ENCODE measurements around the gene CNTNAP4. TPM values are rescaled to one million over a fixed set of nuclear protein-coding genes. Genes with fewer than 3 reads are reported as not detected.

The CNTNAP4 gene
- polyA plus RNA-seq, 1 donor (not counting 4 experiments of a cell fraction or from before 2014, with no cell fraction given) = 0.08 TPM

DNA sequence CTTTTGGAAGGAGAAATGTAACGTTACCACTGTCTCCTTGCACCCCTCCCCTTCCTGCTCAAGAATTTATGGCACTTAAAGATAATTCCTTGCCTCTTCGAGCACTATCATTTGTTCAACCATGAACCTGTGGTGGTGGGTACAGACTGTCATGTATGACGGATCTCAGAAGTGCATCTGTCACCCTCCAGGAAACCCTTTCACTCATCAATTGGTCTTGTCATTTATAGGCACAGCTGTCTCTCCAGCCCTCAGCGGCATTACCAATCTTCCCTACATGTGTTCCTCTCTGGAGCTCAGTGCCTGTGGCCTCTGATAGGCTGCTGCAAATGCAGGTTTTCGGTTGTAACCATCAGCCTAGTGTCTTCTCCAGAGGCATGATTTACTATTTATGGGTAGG lies 15.0 kb downstream of the CNTNAP4 start:
- TF ChIP-seq, protein P1, sequence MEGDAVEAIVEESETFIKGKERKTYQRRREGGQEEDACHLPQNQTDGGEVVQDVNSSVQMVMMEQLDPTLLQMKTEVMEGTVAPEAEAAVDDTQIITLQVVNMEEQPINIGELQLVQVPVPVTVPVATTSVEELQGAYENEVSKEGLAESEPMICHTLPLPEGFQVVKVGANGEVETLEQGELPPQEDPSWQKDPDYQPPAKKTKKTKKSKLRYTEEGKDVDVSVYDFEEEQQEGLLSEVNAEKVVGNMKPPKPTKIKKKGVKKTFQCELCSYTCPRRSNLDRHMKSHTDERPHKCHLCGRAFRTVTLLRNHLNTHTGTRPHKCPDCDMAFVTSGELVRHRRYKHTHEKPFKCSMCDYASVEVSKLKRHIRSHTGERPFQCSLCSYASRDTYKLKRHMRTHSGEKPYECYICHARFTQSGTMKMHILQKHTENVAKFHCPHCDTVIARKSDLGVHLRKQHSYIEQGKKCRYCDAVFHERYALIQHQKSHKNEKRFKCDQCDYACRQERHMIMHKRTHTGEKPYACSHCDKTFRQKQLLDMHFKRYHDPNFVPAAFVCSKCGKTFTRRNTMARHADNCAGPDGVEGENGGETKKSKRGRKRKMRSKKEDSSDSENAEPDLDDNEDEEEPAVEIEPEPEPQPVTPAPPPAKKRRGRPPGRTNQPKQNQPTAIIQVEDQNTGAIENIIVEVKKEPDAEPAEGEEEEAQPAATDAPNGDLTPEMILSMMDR (optimal IDR thresholded peaks at IDR 0.05 in 1 of 3, IDR thresholded peaks at IDR 0.05 in 1 of 3, conservative IDR thresholded peaks at IDR 0.05 in 1 of 3; ENCODE audit: extremely low read depth in 1 of 3, insufficient read depth in 2 of 3, low read length in 3 of 3) = no peak
- no peak for TF ChIP-seq EZH2 (IDR thresholded peaks at IDR 0.05; ENCODE audit: low read length)
- dilution Hi-C loops (cut with MboI; ENCODE audit: extremely low pct_ligation_motif_present, low sequenced_read_pairs) = no loop called here
- FAIRE-seq = no peak

DNA sequence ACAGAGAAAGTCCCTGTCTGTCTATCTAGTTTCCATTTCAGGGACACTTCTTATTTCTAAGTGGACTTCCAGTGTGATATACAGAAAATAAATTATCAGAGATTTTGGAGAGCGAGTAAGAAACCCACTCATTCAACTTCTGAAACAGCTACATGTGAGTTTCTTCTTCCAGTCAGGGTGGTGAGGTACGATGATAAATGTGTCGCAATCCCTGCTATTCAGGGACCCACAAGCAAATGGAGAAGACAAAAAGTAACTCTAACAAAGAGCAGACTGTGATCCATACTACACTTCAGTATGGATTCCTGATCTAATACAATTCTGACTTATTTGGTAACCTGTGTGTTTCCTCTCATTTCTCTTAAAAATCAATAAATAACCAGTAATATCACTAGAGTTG lies 16.8 kb downstream of the CNTNAP4 start:
- H3K36me3 ChIP-seq (ENCODE audit: control insufficient read depth in 2 of 2, extremely low read depth in 1 of 2, insufficient read depth in 2 of 2, low read length in 2 of 2) = no peaks in the 10 kb centered on the region
- H4K20me1 ChIP-seq (ENCODE audit: control insufficient read depth, extremely low read depth, insufficient read depth, low read length) = no peaks in the 10 kb centered on the region
- no peaks in the 10 kb centered on the region for H3K9me1 ChIP-seq (ENCODE audit: control insufficient read depth, extremely low read depth, insufficient read depth, low read length)
- H3K9me3 ChIP-seq (ENCODE audit: control insufficient read depth, low read depth, low read length) = no peaks in the 10 kb centered on the region
- no peak overlapping the region for H3K9ac ChIP-seq (ENCODE audit: control insufficient read depth, extremely low read depth, insufficient read depth, low read length)
- FAIRE-seq (no peak), DNase-seq (ENCODE audit: low read depth, low spot score) (no peak)
- no peaks in the 10 kb centered on the region for H3K4me1 ChIP-seq (ENCODE audit: control insufficient read depth, extremely low read depth, insufficient read depth, low read length)
- no peak overlapping the region for H3K27ac ChIP-seq (ENCODE audit: control insufficient read depth, insufficient read depth, low read length)
- no peak overlapping the region for H3K4me3 ChIP-seq (ENCODE audit: control insufficient read depth in 2 of 3, extremely low read depth in 1 of 3, insufficient read depth in 2 of 3, low read depth in 1 of 3, low read length in 3 of 3)
- no peak overlapping the region for H3K4me2 ChIP-seq (ENCODE audit: control insufficient read depth, extremely low read depth, insufficient read depth, low read depth, low read length)
- H3K79me2 ChIP-seq (ENCODE audit: control insufficient read depth, insufficient read depth, low read length) = no peaks in the 10 kb centered on the region
- no peak overlapping the region for H2AFZ ChIP-seq (ENCODE audit: control insufficient read depth, low read length)
- H3K27me3 ChIP-seq (ENCODE audit: control insufficient read depth, extremely low read depth, insufficient read depth, low read length) = no peaks in the 10 kb centered on the region
- TF ChIP-seq EZH2 (IDR thresholded peaks at IDR 0.05; ENCODE audit: low read length) = no peak
- TF ChIP-seq, protein P1 (optimal IDR thresholded peaks at IDR 0.05 in 1 of 3, IDR thresholded peaks at IDR 0.05 in 1 of 3, conservative IDR thresholded peaks at IDR 0.05 in 1 of 3; ENCODE audit: extremely low read depth in 1 of 3, insufficient read depth in 2 of 3, low read length in 3 of 3) = no peak
- dilution Hi-C loops (cut with MboI; ENCODE audit: extremely low pct_ligation_motif_present, low sequenced_read_pairs) = no loop called here

More for the DNA sequence above, 15.0 kb downstream of the CNTNAP4 start:
- no peak overlapping the region for H3K4me2 ChIP-seq (ENCODE audit: control insufficient read depth, extremely low read depth, insufficient read depth, low read depth, low read length)
- no peak overlapping the region for H2AFZ ChIP-seq (ENCODE audit: control insufficient read depth, low read length)
- H3K79me2 ChIP-seq (ENCODE audit: control insufficient read depth, insufficient read depth, low read length) = no peaks in the 10 kb centered on the region
- no peaks in the 10 kb centered on the region for H3K9me3 ChIP-seq (ENCODE audit: control insufficient read depth, low read depth, low read length)
- no peaks in the 10 kb centered on the region for H3K9me1 ChIP-seq (ENCODE audit: control insufficient read depth, extremely low read depth, insufficient read depth, low read length)
- no peaks in the 10 kb centered on the region for H3K4me1 ChIP-seq (ENCODE audit: control insufficient read depth, extremely low read depth, insufficient read depth, low read length)
- DNase-seq (ENCODE audit: low read depth, low spot score) = no peak
- H3K9ac ChIP-seq (ENCODE audit: control insufficient read depth, extremely low read depth, insufficient read depth, low read length) = no peak overlapping the region
- H3K36me3 ChIP-seq (ENCODE audit: control insufficient read depth in 2 of 2, extremely low read depth in 1 of 2, insufficient read depth in 2 of 2, low read length in 2 of 2) = no peaks in the 10 kb centered on the region
- H3K27me3 ChIP-seq (ENCODE audit: control insufficient read depth, extremely low read depth, insufficient read depth, low read length) = no peaks in the 10 kb centered on the region
- no peak overlapping the region for H3K27ac ChIP-seq (ENCODE audit: control insufficient read depth, insufficient read depth, low read length)
- no peak overlapping the region for H3K4me3 ChIP-seq (ENCODE audit: control insufficient read depth in 2 of 3, extremely low read depth in 1 of 3, insufficient read depth in 2 of 3, low read depth in 1 of 3, low read length in 3 of 3)
- no peaks in the 10 kb centered on the region for H4K20me1 ChIP-seq (ENCODE audit: control insufficient read depth, extremely low read depth, insufficient read depth, low read length)

Measured in keratinocyte (primary cell).